ENCODE results near the gene FBXO8.
"Not testable (repeated sequence)": the region's sequence is repeated elsewhere in the genome, so short reads cannot be mapped to it uniquely, and the experiment has no call there.

Gene FBXO8, protein sequence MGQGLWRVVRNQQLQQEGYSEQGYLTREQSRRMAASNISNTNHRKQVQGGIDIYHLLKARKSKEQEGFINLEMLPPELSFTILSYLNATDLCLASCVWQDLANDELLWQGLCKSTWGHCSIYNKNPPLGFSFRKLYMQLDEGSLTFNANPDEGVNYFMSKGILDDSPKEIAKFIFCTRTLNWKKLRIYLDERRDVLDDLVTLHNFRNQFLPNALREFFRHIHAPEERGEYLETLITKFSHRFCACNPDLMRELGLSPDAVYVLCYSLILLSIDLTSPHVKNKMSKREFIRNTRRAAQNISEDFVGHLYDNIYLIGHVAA

DNA sequence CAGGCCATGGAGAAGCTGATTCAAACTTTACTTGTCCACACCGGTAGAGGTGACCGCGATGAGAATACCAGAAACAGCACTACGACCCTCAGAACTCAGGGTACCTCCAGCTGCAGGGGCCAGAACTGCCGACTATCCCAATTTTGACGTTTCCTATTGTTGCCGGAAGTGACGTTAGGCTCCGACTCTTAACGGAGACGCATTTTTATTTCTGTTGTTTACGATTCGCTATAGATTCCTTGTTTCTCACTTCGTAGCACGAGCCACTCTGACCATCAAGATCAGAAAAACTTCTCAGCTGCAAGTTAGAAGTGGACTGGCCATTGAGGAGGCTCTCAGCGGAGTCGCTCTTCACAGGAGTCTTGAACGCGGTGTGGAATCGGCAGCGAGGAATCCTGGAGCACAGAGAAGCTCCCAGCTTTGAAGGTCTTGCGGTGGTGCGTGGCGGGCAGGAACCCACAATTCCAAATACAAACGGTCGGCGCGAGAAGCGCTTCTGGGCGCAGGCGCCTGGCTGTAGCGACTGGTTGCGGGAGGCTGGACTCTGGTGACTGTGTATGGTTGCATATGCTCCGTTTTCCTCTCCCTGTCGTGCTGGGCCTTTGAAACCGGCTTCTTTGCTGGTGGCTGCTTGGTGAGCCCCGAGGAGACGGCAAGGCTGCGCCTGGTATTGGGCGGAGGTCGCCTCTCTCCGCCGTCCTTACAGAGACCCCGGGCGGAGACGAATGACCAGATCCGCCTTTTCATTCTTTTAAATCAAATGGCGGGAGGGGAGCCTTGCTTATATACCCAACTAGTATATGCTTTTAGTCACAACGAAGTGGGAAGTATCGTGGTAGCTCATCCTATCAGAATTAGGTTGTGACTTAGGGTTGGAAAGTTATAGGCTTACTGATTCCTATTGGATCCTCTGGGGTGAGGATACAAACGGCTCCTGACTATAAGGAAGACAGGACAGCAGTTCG lies at the start of gene FBXO8, which contains the start of gene CEP44:
TSS of gene FBXO8 (minus strand) at position 161 of the 965 bp plus-strand sequence. CDS start 20,575 bp downstream, outside the sequence.
TSS of gene CEP44 (plus strand) at position 405 of the 965 bp plus-strand sequence. CDS start 15,211 bp downstream, outside the sequence.
- peak; percentile 75 for FAIRE-seq

GRCh38 chr4:174332741-174333493 lies 49.5 kb upstream of the FBXO8 start:
- FAIRE-seq = no peak

- FAIRE-seq = no peak
Observed at GRCh38 chr4:174324725-174325124, 41.3 kb upstream of the FBXO8 start.

- no peak for FAIRE-seq
Observed at GRCh38 chr4:174324236-174324635, 40.8 kb upstream of the FBXO8 start.

DNA sequence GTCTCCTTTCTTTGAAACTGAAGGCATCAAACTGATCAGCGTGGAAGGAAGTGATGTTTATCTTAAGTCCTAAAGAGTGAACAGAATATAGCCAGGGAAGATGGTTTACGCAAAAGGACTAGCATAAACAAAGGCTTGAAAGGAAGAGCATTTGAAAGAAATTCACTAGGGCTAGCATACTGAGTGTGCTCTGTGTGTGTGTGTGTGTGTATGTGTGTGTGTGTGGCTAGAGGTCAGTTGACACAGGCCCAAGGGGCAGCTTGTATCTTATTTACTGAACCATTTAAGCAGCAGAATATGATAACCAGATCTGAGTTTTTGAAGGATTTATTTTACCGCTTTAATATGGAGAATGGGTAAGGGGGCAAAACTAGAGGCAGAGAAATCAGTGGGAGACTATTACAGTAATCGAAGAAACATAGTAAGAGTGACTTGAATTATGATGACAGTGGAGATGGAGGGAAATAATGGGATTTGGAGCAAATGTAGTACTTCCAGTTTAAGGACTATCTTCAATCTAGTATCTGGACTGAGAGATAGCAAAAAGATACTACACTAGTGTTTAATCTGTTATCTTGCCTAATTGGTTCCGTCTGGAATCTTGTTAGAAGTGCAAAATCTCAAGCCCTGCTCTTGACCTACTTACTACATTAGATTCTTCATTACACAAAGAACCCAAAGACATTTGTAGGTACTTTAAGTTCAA lies 37.2 kb upstream of the FBXO8 start:
- FAIRE-seq = no peak

DNA sequence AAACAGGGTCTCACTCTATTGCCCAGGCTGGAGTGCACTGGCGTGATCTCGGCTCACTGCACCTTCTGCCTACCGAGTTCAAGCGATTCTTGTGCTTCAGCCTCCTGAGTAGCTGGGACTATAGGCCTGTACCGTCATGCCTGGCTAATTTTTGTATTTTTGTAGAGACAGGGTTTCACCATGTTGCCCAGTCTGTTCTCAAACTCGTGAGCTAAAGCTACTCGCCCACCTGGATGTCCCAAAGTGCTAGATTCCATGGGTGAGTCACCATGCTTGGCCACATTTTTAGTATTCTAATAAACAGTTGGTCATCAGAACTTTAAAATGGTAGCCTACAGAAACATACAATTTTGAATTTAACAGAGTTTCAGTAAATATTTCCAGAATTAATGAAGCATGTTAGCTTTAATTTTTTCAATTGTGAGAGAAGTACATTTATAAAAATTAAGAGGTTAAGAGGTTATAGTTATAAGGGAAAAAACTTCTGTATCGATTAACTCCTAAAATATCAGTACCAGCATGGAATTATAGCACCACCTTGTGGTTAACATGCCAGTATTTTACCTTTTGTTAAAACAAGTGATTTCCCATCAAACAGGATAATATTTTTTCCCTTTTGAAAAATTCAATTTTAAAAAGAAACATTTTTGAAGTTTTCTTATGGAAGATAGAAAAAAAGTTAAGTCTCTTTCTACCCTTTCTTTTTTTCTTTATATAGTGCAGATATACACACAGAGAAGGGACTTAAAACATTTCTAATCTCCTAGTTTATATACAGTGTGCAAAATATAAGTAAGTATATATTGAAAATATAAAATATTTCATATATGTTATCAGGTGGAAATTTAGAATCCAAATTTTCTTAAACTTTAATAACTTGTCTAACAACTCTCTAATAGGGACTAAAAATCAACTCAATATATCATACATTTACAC lies 35.6 kb upstream of the FBXO8 start:
- peak; percentile 98 for FAIRE-seq

- no peak for FAIRE-seq
Observed at GRCh38 chr4:174317531-174317930, 34.1 kb upstream of the FBXO8 start.

GRCh38 chr4:174316954-174317353 lies 33.5 kb upstream of the FBXO8 start:
- no peak for FAIRE-seq

DNA sequence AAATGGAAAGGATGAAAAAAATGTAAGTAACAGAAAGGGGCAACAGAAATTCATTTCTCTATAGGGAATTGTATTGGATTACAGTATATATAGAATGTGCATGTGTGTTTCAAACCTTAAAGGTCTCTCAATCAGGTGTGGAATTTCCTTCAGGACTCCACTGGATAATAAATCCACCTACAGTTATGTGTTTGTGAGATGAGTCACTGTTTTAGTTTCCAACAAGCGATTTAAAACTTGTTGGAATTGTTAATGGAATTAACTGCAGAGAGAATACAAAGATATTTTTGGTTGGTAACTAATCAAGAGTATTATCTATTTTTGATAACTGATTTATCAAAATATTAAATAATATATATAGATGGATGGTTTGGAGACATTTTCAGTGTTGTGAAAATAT lies 33.1 kb upstream of the FBXO8 start:
- peak; percentile 19 for FAIRE-seq

DNA sequence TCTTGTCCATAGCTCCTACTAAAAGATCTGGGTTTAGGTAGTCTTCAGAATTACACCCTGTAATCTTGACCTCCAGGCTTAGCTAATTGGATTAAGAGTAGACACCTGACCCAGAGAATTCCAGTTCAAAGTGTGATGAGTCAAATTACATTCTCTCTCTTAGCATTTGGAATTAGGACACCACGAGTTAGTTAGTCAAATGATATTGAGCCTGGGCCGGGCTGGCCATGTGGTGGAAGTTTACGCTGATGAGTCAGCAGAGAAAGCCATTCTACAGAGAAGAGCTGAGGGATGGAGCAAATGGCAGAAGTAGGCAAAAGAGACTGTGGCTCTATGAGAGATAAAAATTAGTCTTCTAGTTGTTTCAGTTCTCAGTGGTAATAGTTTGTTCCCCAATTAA lies 31.3 kb upstream of the FBXO8 start:
- no peak for FAIRE-seq

- no peak for FAIRE-seq
Observed at GRCh38 chr4:174314274-174314673, 30.8 kb upstream of the FBXO8 start.

DNA sequence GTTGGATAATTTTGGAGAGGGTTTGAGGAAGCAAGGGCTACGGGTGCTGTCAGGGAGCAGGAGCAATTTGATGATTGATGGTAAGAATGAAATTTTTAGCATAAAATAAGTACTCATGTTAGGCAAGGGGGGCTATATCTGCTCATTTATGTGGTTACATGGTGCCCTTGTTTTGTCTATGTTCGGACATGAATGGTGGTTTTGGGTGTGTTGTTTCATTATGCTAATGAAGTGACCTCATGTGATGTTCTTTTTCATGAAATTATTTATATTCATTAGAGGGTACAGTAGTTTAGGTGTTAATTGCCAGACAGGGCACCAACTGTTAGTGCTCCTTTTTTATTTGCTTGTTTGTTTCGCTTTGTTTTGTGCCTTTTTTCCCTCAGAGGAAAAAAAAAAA lies 29.5 kb upstream of the FBXO8 start:
- FAIRE-seq = no peak

DNA sequence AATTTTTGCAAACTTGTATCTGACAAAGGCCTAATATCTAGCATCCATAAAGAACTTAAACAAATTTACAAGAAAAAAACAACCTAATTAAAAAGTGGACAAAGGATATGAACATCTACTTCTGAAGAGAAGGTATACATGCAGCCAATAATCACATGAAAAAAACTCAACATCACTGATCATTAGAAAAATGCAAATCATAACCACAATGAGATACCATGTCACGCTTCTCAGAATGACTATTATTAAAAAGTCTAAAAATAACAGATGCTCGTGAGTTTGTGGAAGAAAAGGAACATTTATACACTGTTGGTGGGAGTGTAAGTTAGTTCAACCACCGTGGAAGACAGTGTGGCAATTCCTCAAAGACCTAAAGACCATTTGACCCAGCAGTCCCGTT lies 24.2 kb upstream of the FBXO8 start:
- no peak for FAIRE-seq

DNA sequence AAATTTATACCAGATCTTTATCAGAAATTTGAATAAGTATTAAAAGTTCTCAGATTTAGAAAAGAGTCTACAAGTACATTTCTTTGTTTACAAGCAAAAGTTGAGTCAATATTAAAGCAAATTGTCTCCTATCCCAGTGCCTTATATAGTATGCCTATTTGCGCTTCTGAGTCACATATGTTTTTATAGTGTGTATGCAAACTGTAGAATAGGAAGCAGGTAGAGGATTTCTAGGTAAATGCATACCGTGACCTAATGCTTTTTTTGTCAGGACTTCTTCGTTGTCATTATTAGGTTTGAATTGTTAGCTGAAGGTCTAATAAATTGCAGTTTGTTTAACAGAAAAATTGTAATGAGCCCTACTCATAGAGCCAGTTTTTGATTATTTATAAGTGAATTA lies 22.5 kb upstream of the FBXO8 start:
- no peak for FAIRE-seq

- FAIRE-seq = no peak
Observed at GRCh38 chr4:174304664-174305063, 21.2 kb upstream of the FBXO8 start.

GRCh38 chr4:174303687-174304086 lies 20.2 kb upstream of the FBXO8 start:
- FAIRE-seq = no peak

- FAIRE-seq = not testable (repeated sequence)
Observed at GRCh38 chr4:174295142-174295541, 11.7 kb upstream of the FBXO8 start.

- not testable (repeated sequence) for FAIRE-seq
Observed at GRCh38 chr4:174294641-174295040, 11.2 kb upstream of the FBXO8 start.

DNA sequence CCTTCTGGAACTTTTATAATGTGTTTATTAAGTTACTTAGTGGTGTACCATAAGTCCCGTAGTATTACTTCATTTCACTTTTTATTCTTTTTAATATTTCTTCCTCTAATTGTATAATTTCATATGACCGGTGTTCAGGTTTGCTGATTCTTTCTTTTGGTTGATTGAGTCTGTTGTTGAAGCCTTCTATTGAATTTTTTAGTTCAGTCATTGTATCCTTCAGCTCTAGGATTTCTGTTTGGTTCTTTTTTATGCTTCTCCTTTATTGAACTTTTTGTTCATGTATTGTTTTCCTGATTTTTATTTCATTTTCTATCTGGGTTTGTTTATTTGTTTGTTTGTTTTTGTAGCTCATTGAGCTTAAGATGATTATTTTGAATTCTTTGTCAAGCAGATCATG lies 9.0 kb upstream of the FBXO8 start:
- no peak for FAIRE-seq

DNA sequence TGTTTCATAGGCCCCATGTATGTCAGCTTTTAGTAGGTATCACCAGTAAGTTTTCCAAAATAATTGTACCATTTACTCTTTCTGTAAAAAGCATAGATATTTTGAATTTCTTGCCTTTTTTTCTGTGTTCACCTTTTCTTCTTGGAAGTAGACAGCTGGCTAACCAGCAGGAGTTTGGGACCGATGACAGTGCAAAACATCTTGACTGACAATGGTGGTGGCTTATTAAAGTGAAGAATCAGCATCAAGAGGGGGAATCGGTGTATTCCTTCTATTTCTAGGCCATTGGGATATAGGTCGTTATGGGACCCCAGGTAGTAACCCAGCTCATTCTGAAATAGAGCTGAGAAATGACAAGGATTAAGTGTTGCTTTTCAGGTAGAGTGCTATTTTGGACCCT lies 3.4 kb upstream of the FBXO8 start:
- no peak for FAIRE-seq

DNA sequence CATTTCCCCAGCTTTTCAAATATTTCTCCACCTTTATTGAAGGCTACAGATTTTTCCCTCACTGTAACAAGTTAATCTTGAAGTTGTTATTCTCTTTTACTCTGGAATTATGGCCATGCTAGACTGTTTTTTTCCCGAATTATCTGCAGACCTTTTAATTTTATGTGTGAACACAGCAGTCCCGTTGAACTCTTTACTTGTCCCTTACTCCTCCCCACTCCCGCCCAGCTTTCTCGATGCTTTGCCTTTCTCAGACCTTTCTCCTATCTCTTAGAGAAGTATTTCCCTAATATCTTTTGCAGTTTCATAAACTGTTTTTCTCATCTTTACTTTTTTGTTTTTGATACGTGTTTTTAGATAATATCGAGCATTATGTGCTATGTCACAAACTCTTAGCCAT lies 1.0 kb upstream of the FBXO8 start:
- FAIRE-seq = no peak

Measured in TTC549 (cell line).